Measurements from ENCODE around the gene SORCS1.

Gene SORCS1

DNA sequence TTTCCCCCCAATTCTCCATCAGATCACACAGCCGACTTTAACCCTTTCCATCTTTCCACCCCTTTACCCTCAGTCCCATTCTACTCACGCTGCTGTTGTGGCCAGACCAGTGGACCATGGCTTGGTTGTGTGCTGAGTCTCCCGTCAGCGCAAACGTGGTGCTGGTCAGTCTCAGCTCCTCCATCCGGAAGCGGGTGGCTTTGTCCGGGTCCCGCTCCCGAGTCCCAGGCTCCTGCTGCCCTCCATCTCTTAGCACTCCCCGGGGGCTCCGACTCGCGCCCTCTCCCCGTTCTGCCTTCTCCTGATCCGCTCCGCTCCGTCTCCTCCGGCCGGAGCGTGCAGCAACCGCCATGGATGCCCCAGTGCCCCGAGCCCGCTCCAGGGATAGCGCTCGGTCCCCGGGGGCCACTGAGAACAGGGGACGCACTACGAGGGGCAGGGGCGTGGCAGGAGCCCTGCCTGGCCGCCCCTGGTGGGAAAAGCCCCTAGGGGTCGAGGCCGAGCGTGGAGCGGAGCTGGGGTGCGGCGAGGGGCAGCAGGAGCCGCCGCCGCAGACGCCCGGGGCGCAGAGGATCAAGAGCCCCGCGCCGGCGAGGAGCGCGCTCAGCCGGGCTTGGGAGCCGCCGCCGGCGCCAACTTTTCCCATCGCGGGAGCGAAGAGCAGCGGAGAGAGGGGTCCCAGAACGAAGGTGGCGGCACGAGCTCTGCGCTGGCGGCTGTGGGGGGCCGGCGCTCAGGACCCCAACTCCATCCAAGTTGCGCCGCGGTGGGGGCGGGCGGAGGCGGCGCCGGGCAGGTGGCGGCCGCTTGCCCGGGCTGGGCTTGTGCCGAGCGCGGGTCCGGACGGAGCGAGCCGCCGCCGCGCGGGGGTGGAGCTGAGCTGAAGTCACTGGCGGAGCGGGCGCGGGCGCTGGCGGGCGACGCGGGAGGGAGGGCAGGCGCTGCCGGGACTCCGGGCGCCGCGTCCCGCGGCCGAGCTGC is at the start of gene SORCS1:
TSS of gene SORCS1 (minus strand) at position 826 of the 981 bp plus-strand sequence.
- Mint-ChIP-seq H3K27ac (ENCODE audit: low read depth) (no peak within 1 kb of the TSS), H3K4me1 (no peaks in the 10 kb centered on the region), H3K27me3 (peaks cover 10% of the 10 kb centered on the region), H3K36me3 (ENCODE audit: insufficient read depth) (no peaks in the 10 kb centered on the region), H3K4me3 (no peak within 1 kb of the TSS), H3K9me3 (peaks cover 6% of the 10 kb centered on the region)
- DNase-seq (ENCODE audit: low spot score in 2 of 2) (no peak), ATAC-seq (replicated peaks; ENCODE audit: extremely low read depth, poor library complexity, severe bottlenecking) (no peak)

GRCh38 chr10:107214261-107214660 is 49.8 kb upstream of the SORCS1 start:
- Mint-ChIP-seq H3K9me3 (peaks cover 27% of the 10 kb centered on the region), H3K36me3 (ENCODE audit: insufficient read depth) (no peaks in the 10 kb centered on the region), H3K27ac (ENCODE audit: low read depth) (no peak overlapping the region), H3K27me3 (no peaks in the 10 kb centered on the region), H3K4me1 (no peaks in the 10 kb centered on the region), H3K4me3 (no peak overlapping the region)
- ATAC-seq (replicated peaks; ENCODE audit: extremely low read depth, poor library complexity, severe bottlenecking) (no peak), DNase-seq (ENCODE audit: low spot score in 2 of 2) (no peak)

DNA sequence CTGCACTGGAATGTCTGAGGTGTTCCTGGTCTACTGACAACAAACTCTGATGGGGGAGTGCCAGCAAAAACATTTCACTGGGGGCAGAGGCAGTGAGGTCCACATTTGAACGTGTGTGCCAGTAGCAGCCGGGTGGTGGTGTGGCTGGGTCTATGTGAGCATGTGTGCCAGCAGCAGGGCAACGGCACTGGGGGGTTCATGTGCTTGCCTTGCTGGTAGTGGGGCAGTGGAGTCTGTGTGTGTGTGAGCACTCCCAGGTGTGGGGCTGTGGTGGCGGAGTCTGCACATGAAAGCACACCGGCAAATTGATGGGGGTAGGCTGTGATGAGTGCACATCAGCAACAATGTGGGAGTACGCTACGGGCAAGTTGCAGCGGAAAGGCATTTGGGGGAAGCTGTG is 49.4 kb upstream of the SORCS1 start:
- DNase-seq (ENCODE audit: low spot score in 2 of 2) (no peak), ATAC-seq (replicated peaks; ENCODE audit: extremely low read depth, poor library complexity, severe bottlenecking) (no peak)
- Mint-ChIP-seq H3K4me1 (no peaks in the 10 kb centered on the region), H3K36me3 (ENCODE audit: insufficient read depth) (no peaks in the 10 kb centered on the region), H3K9me3 (peaks cover 31% of the 10 kb centered on the region), H3K4me3 (no peak overlapping the region), H3K27ac (ENCODE audit: low read depth) (no peak overlapping the region), H3K27me3 (no peaks in the 10 kb centered on the region)

DNA sequence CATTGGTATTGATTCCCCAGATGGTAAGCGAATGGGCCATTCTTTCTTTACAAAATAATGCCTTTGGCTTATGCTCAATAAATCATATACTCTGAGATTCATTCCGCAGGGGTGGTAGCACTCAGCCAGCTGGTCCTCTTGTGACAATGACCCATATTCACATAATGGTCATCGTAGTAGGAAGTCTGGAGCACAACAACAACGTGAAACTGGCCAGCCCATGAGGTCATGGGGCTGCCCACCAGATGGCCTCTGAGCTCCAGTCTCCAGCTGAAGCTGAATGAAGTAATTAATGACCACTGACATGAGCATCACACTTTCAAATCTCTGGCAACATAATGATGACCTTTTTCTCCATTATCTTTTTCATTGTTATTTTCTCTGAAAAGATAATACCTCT is 42.3 kb upstream of the SORCS1 start:
- Mint-ChIP-seq H3K9me3 (peaks cover 31% of the 10 kb centered on the region), H3K27ac (ENCODE audit: low read depth) (no peak overlapping the region), H3K36me3 (ENCODE audit: insufficient read depth) (no peaks in the 10 kb centered on the region), H3K27me3 (no peaks in the 10 kb centered on the region), H3K4me3 (no peak overlapping the region), H3K4me1 (no peaks in the 10 kb centered on the region)
- no peak for ATAC-seq (replicated peaks; ENCODE audit: extremely low read depth, poor library complexity, severe bottlenecking)
- DNase-seq (ENCODE audit: low spot score in 2 of 2) = no peak

DNA sequence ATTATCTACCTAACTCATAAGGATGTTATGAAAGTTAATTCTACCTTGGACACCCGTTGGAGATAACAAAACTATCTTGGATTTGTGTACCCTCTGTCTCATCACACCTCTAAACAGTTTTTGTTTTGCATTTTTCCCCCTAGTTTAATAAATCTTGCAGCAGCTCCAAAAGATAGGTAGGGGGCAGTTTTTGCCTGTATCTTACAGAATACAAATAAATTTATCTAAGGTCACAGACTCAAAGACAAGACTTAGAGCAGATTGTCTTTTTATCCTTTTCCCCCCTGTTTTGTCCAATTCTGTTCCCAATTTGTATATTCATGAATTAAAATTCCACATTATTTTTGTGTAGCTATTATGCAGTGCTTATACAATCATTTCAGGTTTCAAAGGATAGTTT is 5.0 kb upstream of the SORCS1 start:
- H3K36me3 Mint-ChIP-seq (ENCODE audit: insufficient read depth) = no peaks in the 10 kb centered on the region
- DNase-seq (ENCODE audit: low spot score in 2 of 2) = no peak
- H3K27me3 Mint-ChIP-seq = peaks cover 10% of the 10 kb centered on the region
- no peaks in the 10 kb centered on the region for H3K4me1 Mint-ChIP-seq
- no peak overlapping the region for H3K4me3 Mint-ChIP-seq
- no peak for ATAC-seq (replicated peaks; ENCODE audit: extremely low read depth, poor library complexity, severe bottlenecking)
- H3K9me3 Mint-ChIP-seq = peaks cover 18% of the 10 kb centered on the region
- H3K27ac Mint-ChIP-seq (ENCODE audit: low read depth) = no peak overlapping the region

DNA sequence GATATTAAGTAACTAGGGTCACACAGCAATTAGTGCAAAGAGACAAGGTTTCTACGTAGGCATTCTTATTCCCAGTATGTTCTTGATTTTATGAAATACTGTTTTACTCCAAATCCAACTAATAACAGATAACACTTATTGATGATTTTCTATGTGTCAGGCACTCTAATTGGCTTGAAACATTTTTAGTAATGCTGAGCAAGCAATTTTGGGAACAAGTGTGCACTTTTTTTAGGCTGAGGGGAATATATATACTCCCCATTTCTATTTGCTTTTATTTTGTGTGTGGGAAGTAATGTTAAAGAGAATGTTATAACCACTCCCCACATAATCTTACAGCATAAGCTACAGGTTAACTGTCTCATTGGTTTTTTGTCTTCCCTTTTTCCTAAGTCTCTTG is 4.2 kb upstream of the SORCS1 start:
- peaks cover 10% of the 10 kb centered on the region for H3K27me3 Mint-ChIP-seq
- H3K27ac Mint-ChIP-seq (ENCODE audit: low read depth) = no peak overlapping the region
- peaks cover 18% of the 10 kb centered on the region for H3K9me3 Mint-ChIP-seq
- DNase-seq (ENCODE audit: low spot score in 2 of 2) (no peak), ATAC-seq (replicated peaks; ENCODE audit: extremely low read depth, poor library complexity, severe bottlenecking) (no peak)
- H3K4me3 Mint-ChIP-seq = no peak overlapping the region
- H3K4me1 Mint-ChIP-seq = no peaks in the 10 kb centered on the region
- H3K36me3 Mint-ChIP-seq (ENCODE audit: insufficient read depth) = no peaks in the 10 kb centered on the region

DNA sequence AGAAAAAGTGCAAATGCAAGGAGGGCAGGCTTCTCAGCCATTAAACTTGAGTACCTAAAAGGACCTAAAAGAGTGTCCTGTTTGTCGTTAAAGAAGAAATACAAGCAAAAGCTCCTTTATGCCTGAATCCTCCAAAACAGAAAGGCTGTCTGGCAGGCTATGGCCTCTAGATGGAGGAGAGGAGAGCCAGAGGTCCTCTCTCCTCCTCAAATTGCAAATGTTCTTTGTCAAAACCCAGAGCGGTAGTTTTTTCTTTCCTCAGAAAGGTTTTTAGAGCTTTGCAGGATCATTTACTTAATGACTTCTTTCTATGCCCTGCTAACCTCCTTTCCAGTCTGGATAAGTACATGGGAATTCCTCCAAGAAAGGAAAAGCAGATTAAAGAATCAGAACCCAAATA is 1.9 kb upstream of the SORCS1 start:
- no peak overlapping the region for H3K4me3 Mint-ChIP-seq
- no peak for DNase-seq (ENCODE audit: low spot score in 2 of 2)
- H3K9me3 Mint-ChIP-seq = peaks cover 6% of the 10 kb centered on the region
- no peaks in the 10 kb centered on the region for H3K4me1 Mint-ChIP-seq
- H3K27ac Mint-ChIP-seq (ENCODE audit: low read depth) = no peak overlapping the region
- peaks cover 10% of the 10 kb centered on the region for H3K27me3 Mint-ChIP-seq
- no peak for ATAC-seq (replicated peaks; ENCODE audit: extremely low read depth, poor library complexity, severe bottlenecking)
- no peaks in the 10 kb centered on the region for H3K36me3 Mint-ChIP-seq (ENCODE audit: insufficient read depth)

DNA sequence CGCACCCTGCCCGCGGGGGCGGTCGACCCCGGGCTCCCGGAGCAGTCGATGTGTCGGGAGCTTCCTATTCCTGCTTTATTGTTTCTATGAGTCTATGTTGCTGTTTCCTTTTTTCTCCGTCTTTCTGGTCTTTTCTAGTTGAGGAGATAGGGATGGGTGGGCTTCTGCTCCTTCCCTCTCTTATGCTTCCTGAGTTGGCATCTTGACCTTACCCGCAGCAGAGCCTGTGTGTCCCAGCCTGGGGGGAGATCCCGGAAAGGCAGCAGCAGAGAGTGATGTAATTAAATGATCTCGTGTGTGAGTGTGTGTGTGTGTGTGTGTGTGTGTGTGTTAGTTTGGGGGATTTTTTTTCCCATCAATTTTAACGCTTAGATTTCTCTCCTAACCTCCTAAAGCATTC is 486 bp upstream of the SORCS1 start:
- no peak overlapping the region for H3K4me3 Mint-ChIP-seq

DNA sequence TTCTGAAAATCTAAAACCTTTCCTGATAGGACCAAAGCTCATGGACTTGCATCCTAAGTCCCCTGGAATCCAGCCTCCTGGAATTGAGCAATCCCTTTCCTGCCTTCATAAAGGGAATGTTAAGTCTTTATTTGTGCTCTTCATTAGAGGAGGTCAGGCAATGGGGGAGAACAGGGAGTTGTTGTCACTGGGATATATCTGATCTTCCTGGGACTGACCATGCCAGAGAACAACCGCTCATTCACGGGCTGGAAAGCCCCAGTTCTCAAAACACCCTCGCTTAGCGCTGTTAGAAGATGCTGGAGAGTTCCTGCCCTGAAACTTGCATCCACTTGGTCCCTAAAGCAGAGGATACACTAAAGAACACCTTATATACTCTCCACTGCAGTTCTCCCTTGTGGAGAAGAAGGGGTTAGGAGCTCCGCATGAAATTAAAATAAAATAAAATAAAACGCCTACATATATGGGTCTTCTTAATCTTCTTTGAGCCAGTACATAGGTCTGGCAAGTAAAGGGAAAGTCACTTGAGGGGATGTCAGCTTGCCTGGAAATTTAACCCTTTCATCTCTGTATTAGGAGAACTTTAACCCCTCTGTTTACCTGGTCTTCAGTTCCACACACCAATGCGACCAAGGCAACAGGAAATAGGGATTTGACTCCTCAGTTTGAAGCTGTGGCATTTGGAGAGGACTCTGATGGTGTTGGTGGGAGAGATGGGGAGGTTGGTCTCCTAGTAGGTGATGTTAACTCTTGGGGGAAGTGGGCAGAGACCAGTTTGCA is 1.2 kb downstream of the SORCS1 start:
- peaks cover 6% of the 10 kb centered on the region for H3K9me3 Mint-ChIP-seq
- no peak for DNase-seq (ENCODE audit: low spot score in 2 of 2)
- H3K4me3 Mint-ChIP-seq = no peak overlapping the region
- H3K4me1 Mint-ChIP-seq = no peaks in the 10 kb centered on the region
- no peaks in the 10 kb centered on the region for H3K36me3 Mint-ChIP-seq (ENCODE audit: insufficient read depth)
- ATAC-seq (replicated peaks; ENCODE audit: extremely low read depth, poor library complexity, severe bottlenecking) = no peak
- peaks cover 10% of the 10 kb centered on the region for H3K27me3 Mint-ChIP-seq
- no peak overlapping the region for H3K27ac Mint-ChIP-seq (ENCODE audit: low read depth)

More for the DNA sequence above, 486 bp upstream of the SORCS1 start:
- H3K4me1 Mint-ChIP-seq = no peaks in the 10 kb centered on the region
- H3K36me3 Mint-ChIP-seq (ENCODE audit: insufficient read depth) = no peaks in the 10 kb centered on the region
- H3K27me3 Mint-ChIP-seq = peaks cover 10% of the 10 kb centered on the region
- peaks cover 6% of the 10 kb centered on the region for H3K9me3 Mint-ChIP-seq
- no peak overlapping the region for H3K27ac Mint-ChIP-seq (ENCODE audit: low read depth)
- DNase-seq (ENCODE audit: low spot score in 2 of 2) (no peak), ATAC-seq (replicated peaks; ENCODE audit: extremely low read depth, poor library complexity, severe bottlenecking) (no peak)

DNA sequence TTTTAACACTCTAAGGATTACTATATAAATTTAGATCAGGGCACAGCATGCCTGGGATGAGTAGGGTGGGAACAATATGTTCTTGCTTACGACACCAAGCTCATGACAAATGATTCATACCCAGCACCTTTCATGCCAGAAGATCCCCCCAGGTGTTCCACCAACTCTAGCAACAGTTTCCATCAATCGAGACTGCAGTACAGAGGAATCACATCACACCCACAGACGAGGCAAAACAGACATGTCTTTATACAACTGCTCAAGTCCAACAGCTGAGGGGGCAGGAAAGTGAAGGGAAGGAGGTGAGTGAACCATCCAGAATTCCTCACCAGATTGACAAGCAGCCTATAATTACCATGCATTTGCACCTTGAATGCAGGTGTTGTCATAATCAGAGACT is 3.6 kb downstream of the SORCS1 start:
- no peak for DNase-seq (ENCODE audit: low spot score in 2 of 2)
- ATAC-seq (replicated peaks; ENCODE audit: extremely low read depth, poor library complexity, severe bottlenecking) = no peak

DNA sequence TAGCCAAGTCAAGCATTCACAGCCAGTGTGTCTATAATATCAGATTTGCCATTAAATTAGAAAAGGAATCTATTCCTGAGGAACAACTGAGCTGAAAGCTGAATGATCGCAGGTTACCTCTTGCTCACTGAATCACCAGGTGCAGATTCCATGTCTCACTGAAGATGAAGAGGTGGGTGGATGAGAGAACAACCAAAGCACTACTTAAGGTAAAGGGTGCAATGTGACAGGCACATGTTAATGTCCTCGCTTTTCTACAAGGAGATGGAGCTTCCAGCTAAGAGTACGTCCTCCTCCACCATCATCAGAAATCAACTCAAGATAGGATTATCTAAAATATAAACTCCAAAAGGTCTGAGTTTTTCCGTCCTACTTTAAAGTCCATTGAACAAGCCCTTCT is 4.6 kb downstream of the SORCS1 start:
- Mint-ChIP-seq H3K27me3 (peaks cover 3% of the 10 kb centered on the region), H3K36me3 (ENCODE audit: insufficient read depth) (no peaks in the 10 kb centered on the region), H3K4me1 (no peaks in the 10 kb centered on the region), H3K4me3 (no peak overlapping the region), H3K9me3 (peaks cover 1% of the 10 kb centered on the region), H3K27ac (ENCODE audit: low read depth) (no peak overlapping the region)
- ATAC-seq (replicated peaks; ENCODE audit: extremely low read depth, poor library complexity, severe bottlenecking) (no peak), DNase-seq (ENCODE audit: low spot score in 2 of 2) (no peak)

More for the DNA sequence above, 3.6 kb downstream of the SORCS1 start:
- Mint-ChIP-seq H3K9me3 (peaks cover 6% of the 10 kb centered on the region), H3K36me3 (ENCODE audit: insufficient read depth) (no peaks in the 10 kb centered on the region), H3K27ac (ENCODE audit: low read depth) (no peak overlapping the region), H3K4me3 (no peak overlapping the region), H3K27me3 (peaks cover 10% of the 10 kb centered on the region), H3K4me1 (no peaks in the 10 kb centered on the region)

DNA sequence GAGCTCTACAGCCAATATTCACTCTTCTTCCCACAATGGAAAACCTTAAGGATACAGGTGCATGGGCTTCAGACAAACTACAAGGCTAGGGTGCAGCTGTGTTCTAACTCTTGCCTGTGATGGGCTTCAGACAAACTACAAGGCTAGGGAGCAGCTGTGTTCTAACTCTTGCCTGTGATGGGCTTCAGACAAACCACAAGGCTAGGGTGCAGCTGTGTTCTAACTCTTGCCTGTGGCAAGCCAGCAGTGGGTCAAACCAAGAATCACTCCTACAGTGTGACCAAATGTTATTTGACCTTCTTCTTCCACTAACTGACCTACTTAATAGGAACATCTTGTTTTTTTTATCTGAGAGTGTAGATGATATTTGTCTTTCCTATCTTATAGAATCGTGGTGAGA is 7.4 kb downstream of the SORCS1 start:
- H3K27me3 Mint-ChIP-seq = no peaks in the 10 kb centered on the region
- ATAC-seq (replicated peaks; ENCODE audit: extremely low read depth, poor library complexity, severe bottlenecking) = no peak

DNA sequence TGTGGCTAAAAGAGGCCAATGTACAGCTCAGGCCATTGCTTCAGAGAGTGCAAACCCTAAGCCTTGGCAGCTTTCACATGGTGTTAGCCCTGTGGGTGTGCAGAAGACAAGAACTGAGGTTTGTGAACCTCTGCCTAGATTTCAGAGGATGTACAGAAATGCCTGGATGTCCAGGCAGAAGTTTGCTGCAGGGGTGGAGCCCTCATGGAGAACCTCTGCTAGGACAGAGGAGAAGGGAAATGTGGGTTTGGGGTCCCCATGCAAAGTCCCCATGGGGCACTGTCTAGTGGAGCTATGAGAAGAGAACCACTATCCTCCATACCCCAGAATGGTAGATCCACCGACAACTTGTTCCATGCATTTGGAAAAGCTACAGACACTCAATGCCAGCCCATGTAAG is 12.4 kb downstream of the SORCS1 start:
- Mint-ChIP-seq H3K9me3 (peaks cover 29% of the 10 kb centered on the region), H3K4me3 (no peak overlapping the region), H3K27me3 (no peaks in the 10 kb centered on the region), H3K27ac (ENCODE audit: low read depth) (no peak overlapping the region), H3K36me3 (ENCODE audit: insufficient read depth) (no peaks in the 10 kb centered on the region), H3K4me1 (no peaks in the 10 kb centered on the region)
- no peak for ATAC-seq (replicated peaks; ENCODE audit: extremely low read depth, poor library complexity, severe bottlenecking)
- DNase-seq (ENCODE audit: low spot score in 2 of 2) = no peak

More for the DNA sequence above, 7.4 kb downstream of the SORCS1 start:
- H3K4me3 Mint-ChIP-seq = no peak overlapping the region
- DNase-seq (ENCODE audit: low spot score in 2 of 2) = no peak
- H3K9me3 Mint-ChIP-seq = peaks cover 9% of the 10 kb centered on the region
- H3K4me1 Mint-ChIP-seq = no peaks in the 10 kb centered on the region
- no peaks in the 10 kb centered on the region for H3K36me3 Mint-ChIP-seq (ENCODE audit: insufficient read depth)
- H3K27ac Mint-ChIP-seq (ENCODE audit: low read depth) = no peak overlapping the region
